ENCODE measurements around the gene LRP1-AS. TPM values are rescaled to one million over a fixed set of nuclear protein-coding genes. Genes with fewer than 3 reads are reported as not detected.

Gene LRP1-AS
- total RNA-seq, 1 donor from 2014 or later = not detected

GRCh38 chr12:57181561-57182155 lies 34.2 kb upstream of the LRP1-AS start:
- DNase-seq (no peak), ATAC-seq (ENCODE audit: poor library complexity) (no peak)
- intact Hi-C loops (cut with DNase I) = no loop called here

GRCh38 chr12:57181072-57181471 lies 33.7 kb upstream of the LRP1-AS start:
- ATAC-seq (ENCODE audit: poor library complexity) (no peak), DNase-seq (no peak)
- intact Hi-C loops (cut with DNase I) = no loop called here

- ATAC-seq (ENCODE audit: poor library complexity) = no peak
- intact Hi-C loops (cut with DNase I) = no loop called here
- no peak for DNase-seq
Observed at GRCh38 chr12:57180321-57180989, 33.0 kb upstream of the LRP1-AS start.

- DNase-seq (no peak), ATAC-seq (ENCODE audit: poor library complexity) (no peak)
- intact Hi-C loops (cut with DNase I) = no loop called here
Observed at GRCh38 chr12:57179331-57180086, 32.1 kb upstream of the LRP1-AS start.

GRCh38 chr12:57178213-57178612 lies 30.8 kb upstream of the LRP1-AS start:
- ATAC-seq (ENCODE audit: poor library complexity) (no peak), DNase-seq (no peak)
- intact Hi-C loops (cut with DNase I) = no loop called here

- no peak for DNase-seq
Observed at GRCh38 chr12:57177354-57177753, 29.9 kb upstream of the LRP1-AS start.

GRCh38 chr12:57176846-57177245 lies 29.4 kb upstream of the LRP1-AS start:
- intact Hi-C loops (cut with DNase I) = loop anchor here (2.0 kb wide), 1 partner anchor 52 kb away; no protein-coding TSS in a partner anchor
- ATAC-seq (ENCODE audit: poor library complexity) (no peak), DNase-seq (no peak)

More at GRCh38 chr12:57177354-57177753, 29.9 kb upstream of the LRP1-AS start:
- ATAC-seq (ENCODE audit: poor library complexity) = no peak
- intact Hi-C loops (cut with DNase I) = loop anchor here (2.0 kb wide), 1 partner anchor 53 kb away; no protein-coding TSS in a partner anchor

- DNase-seq (no peak), ATAC-seq (ENCODE audit: poor library complexity) (no peak)
- intact Hi-C loops (cut with DNase I) = loop anchor here (2.0 kb wide), 1 partner anchor 51 kb away; no protein-coding TSS in a partner anchor
Observed at GRCh38 chr12:57176139-57176477, 28.7 kb upstream of the LRP1-AS start.

- ATAC-seq (ENCODE audit: poor library complexity) (peak; percentile 63), DNase-seq (peak; percentile 92)
- intact Hi-C loops (cut with DNase I) = loop anchor here (2.0 kb wide), 1 partner anchor 51 kb away; no protein-coding TSS in a partner anchor
Observed at GRCh38 chr12:57175428-57176138, 28.2 kb upstream of the LRP1-AS start.

GRCh38 chr12:57173683-57174082 lies 26.3 kb upstream of the LRP1-AS start:
- intact Hi-C loops (cut with DNase I) = no loop called here
- DNase-seq (no peak), ATAC-seq (ENCODE audit: poor library complexity) (no peak)

GRCh38 chr12:57173089-57173488 lies 25.7 kb upstream of the LRP1-AS start:
- ATAC-seq (ENCODE audit: poor library complexity) (peak; percentile 28), DNase-seq (no peak)
- intact Hi-C loops (cut with DNase I) = no loop called here

GRCh38 chr12:57171668-57172067 lies 24.2 kb upstream of the LRP1-AS start:
- ATAC-seq (ENCODE audit: poor library complexity) = peak; percentile 22
- intact Hi-C loops (cut with DNase I) = no loop called here
- DNase-seq = no peak

GRCh38 chr12:57170927-57171326 lies 23.5 kb upstream of the LRP1-AS start:
- ATAC-seq (ENCODE audit: poor library complexity) = no peak
- intact Hi-C loops (cut with DNase I) = no loop called here
- DNase-seq = no peak

- intact Hi-C loops (cut with DNase I) = no loop called here
- no peak for DNase-seq
- ATAC-seq (ENCODE audit: poor library complexity) = no peak
Observed at GRCh38 chr12:57170408-57170807, 23.0 kb upstream of the LRP1-AS start.

GRCh38 chr12:57169969-57170368 lies 22.6 kb upstream of the LRP1-AS start:
- intact Hi-C loops (cut with DNase I) = no loop called here
- ATAC-seq (ENCODE audit: poor library complexity) = no peak
- DNase-seq = no peak

- DNase-seq (no peak), ATAC-seq (ENCODE audit: poor library complexity) (no peak)
- intact Hi-C loops (cut with DNase I) = no loop called here
Observed at GRCh38 chr12:57169046-57169795, 21.8 kb upstream of the LRP1-AS start.

GRCh38 chr12:57168058-57168457 lies 20.6 kb upstream of the LRP1-AS start:
- intact Hi-C loops (cut with DNase I) = no loop called here
- no peak for ATAC-seq (ENCODE audit: poor library complexity)
- no peak for DNase-seq

GRCh38 chr12:57166971-57167371 lies 19.6 kb upstream of the LRP1-AS start:
- intact Hi-C loops (cut with DNase I) = no loop called here
- ATAC-seq (ENCODE audit: poor library complexity) = no peak

More at GRCh38 chr12:57166971-57167371, 19.6 kb upstream of the LRP1-AS start:
- no peak for DNase-seq
